Measurements from ENCODE around the gene BICDL1. TPM values are rescaled to one million over a fixed set of nuclear protein-coding genes. Genes with fewer than 3 reads are reported as not detected.
A peak's percentile ranks its signal among the peaks of the same experiment; 100 is the strongest.

BICDL1 gene
- total RNA-seq, 6 donors from 2014 or later, result 10.5 to 21.0 (median 15.9) TPM

GRCh38 chr12:119990382-119990874 lies 1.4 kb downstream of the BICDL1 start:
- H3K4me1 ChIP-seq, result peaks cover 12 to 25% (median 13%) of the 10 kb centered on the region in 4 donors
- no peak for DNase-seq
- 28 to 30% methylated on average over 12 of the region's 12 CpGs for whole genome bisulfite sequencing, 2 donors
- ATAC-seq (ENCODE audit: low FRiP score in 2 of 2), result no peak
- H3K36me3 ChIP-seq, result no peaks in the 10 kb centered on the region
- H3K27ac ChIP-seq, result no peak overlapping the region
- no peaks in the 10 kb centered on the region for H3K9me3 ChIP-seq
- peaks cover 0 to 13% (median 3%) of the 10 kb centered on the region in 4 donors for H3K27me3 ChIP-seq
- H3K4me3 ChIP-seq, result peak overlapping the region in 3 of 4 donors; percentile 55 to 69 (median 66)
- TF ChIP-seq POLR2AphosphoS5 (IDR thresholded peaks at IDR 0.05) (no peak), CTCF (IDR thresholded peaks at IDR 0.05) (no peak), EP300 (IDR thresholded peaks at IDR 0.05) (no peak), POLR2A (IDR thresholded peaks at IDR 0.05) (no peak)

DNA sequence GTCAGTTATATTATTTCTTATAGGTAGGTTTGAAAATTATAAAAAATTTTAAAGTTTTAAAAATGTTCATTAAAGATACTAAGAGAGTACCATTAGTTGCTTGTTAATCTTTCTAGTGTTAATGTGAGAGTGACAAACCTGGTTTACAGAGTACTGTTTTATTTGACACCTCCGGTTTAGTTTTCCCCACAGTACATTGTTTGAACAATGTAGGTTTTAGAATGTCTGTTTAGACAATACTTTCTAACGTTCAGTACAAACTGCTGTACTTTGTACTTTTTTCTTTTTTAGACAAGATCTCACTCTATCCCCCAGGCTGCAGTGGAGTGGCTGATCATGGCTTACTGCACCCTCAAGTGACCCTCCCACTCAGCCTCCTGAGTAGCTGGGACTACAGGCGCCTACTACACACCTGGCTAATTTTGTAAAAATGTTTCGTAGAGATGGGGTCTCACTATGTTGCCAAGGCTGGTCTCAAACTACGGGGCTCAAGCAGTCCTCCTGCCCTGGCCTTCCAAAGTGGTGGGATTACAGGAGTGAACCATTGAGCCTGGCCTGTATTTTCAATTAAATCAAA lies 3.2 kb downstream of the BICDL1 start:
- 74 to 87% methylated on average over 5 of the region's 5 CpGs for WGBS, 2 donors
- ATAC-seq (ENCODE audit: low FRiP score in 2 of 2) (no peak), DNase-seq (no peak)
- Histone ChIP-seq H3K36me3 (no peaks in the 10 kb centered on the region), H3K4me1 (peaks cover 12 to 25% (median 13%) of the 10 kb centered on the region in 4 donors), H3K27me3 (peaks cover 0 to 13% (median 3%) of the 10 kb centered on the region in 4 donors), H3K9me3 (no peaks in the 10 kb centered on the region), H3K4me3 (no peak overlapping the region), H3K27ac (no peak overlapping the region)
- TF ChIP-seq POLR2AphosphoS5 (IDR thresholded peaks at IDR 0.05) (no peak), POLR2A (IDR thresholded peaks at IDR 0.05) (no peak), CTCF (IDR thresholded peaks at IDR 0.05) (no peak), EP300 (IDR thresholded peaks at IDR 0.05) (no peak)

GRCh38 chr12:119994892-119995658 lies 6.0 kb downstream of the BICDL1 start:
- H3K27ac ChIP-seq, result no peak overlapping the region
- peaks cover 3 to 5% (median 3%) of the 10 kb centered on the region in 4 donors for H3K4me1 ChIP-seq
- H3K36me3 ChIP-seq, result no peaks in the 10 kb centered on the region
- TF ChIP-seq POLR2AphosphoS5 (IDR thresholded peaks at IDR 0.05) (no peak), CTCF (IDR thresholded peaks at IDR 0.05) (no peak), POLR2A (IDR thresholded peaks at IDR 0.05) (no peak), EP300 (IDR thresholded peaks at IDR 0.05) (no peak)
- DNase-seq (no peak), ATAC-seq (ENCODE audit: low FRiP score in 2 of 2) (no peak)
- 56 to 60% methylated on average over 3 of the region's 3 CpGs for WGBS, 2 donors
- H3K4me3 ChIP-seq, result no peak overlapping the region
- H3K27me3 ChIP-seq, result peaks cover 0 to 10% (median 1%) of the 10 kb centered on the region in 4 donors
- no peaks in the 10 kb centered on the region for H3K9me3 ChIP-seq

GRCh38 chr12:119996417-119996816 lies 7.4 kb downstream of the BICDL1 start:
- no peaks in the 10 kb centered on the region for H3K36me3 ChIP-seq
- no peak overlapping the region for H3K27ac ChIP-seq
- no peaks in the 10 kb centered on the region for H3K9me3 ChIP-seq
- H3K4me1 ChIP-seq, result no peaks in the 10 kb centered on the region
- TF ChIP-seq CTCF (IDR thresholded peaks at IDR 0.05) (no peak), POLR2AphosphoS5 (IDR thresholded peaks at IDR 0.05) (no peak), POLR2A (IDR thresholded peaks at IDR 0.05) (no peak), EP300 (IDR thresholded peaks at IDR 0.05) (no peak)
- 90 to 92% methylated on average over 1 of the region's 1 CpG for WGBS, 2 donors
- H3K4me3 ChIP-seq, result no peak overlapping the region
- H3K27me3 ChIP-seq, result no peaks in the 10 kb centered on the region
- ATAC-seq (ENCODE audit: low FRiP score in 2 of 2) (no peak), DNase-seq (no peak)

Data from upper lobe of left lung (tissue), 6 donors.